Measurements from ENCODE around the gene GRAMD2A. TPM values are rescaled to one million over a fixed set of nuclear protein-coding genes. Genes with fewer than 3 reads are reported as not detected.

The GRAMD2A gene
- total and polyA plus RNA-seq, 11 donors, result 0.03 to 0.45 TPM; not detected in 9

DNA sequence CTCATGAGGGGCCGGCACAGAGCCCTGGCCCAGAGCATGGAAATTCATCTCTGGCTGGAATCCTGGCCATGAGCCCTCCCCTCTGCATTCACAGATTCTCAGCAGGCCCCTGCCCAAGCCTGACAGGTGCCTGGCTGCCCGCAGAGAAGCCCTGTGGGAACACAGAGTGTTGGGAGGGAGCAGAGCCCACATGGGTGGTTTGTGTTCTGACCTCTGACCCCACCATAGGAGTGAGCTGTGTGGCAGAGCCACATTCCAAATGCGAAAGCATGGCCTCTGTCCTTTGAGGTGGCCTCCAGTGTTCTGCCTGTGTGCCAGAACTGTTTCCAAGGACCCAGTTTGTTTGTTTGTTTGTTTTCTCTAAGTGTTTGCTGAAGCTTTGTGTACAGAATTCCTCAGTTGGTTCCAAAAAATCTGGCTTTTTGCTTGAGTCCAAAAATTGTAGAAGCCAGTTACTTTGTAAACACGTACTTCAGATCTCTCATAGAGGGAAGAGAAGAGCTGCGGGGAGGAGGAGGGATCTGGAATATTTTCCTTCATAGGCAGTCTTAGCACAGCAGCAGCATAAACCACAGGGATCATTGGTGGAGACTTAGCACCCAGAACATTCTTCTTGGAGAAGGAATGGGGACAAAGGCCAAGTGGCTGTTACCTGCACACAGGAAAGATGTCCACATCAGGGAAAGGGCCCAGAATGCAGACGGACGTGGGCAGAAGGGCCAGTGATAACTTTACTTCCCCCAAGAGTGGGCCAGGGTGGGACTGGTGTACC lies 36.0 kb downstream of the GRAMD2A start:
- ATAC-seq, result no peak
- intact Hi-C loops (cut with DNase I), result no loop called here
- Histone ChIP-seq H3K9me3 (no peaks in the 10 kb centered on the region), H3K27ac (no peak overlapping the region), H3K27me3 (no peaks in the 10 kb centered on the region), H3K4me3 (no peak overlapping the region), H3K4me1 (no peaks in the 10 kb centered on the region), H3K36me3 (no peaks in the 10 kb centered on the region)
- WGBS, 4 donors, result 86 to 90% (median 89%) methylated on average over 7 of the region's 7 CpGs
- TF ChIP-seq, protein P1, sequence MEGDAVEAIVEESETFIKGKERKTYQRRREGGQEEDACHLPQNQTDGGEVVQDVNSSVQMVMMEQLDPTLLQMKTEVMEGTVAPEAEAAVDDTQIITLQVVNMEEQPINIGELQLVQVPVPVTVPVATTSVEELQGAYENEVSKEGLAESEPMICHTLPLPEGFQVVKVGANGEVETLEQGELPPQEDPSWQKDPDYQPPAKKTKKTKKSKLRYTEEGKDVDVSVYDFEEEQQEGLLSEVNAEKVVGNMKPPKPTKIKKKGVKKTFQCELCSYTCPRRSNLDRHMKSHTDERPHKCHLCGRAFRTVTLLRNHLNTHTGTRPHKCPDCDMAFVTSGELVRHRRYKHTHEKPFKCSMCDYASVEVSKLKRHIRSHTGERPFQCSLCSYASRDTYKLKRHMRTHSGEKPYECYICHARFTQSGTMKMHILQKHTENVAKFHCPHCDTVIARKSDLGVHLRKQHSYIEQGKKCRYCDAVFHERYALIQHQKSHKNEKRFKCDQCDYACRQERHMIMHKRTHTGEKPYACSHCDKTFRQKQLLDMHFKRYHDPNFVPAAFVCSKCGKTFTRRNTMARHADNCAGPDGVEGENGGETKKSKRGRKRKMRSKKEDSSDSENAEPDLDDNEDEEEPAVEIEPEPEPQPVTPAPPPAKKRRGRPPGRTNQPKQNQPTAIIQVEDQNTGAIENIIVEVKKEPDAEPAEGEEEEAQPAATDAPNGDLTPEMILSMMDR (IDR thresholded peaks at IDR 0.05), result no peak
- TF ChIP-seq POLR2A (IDR thresholded peaks at IDR 0.05), result no peak
- DNase-seq, result no peak

DNA sequence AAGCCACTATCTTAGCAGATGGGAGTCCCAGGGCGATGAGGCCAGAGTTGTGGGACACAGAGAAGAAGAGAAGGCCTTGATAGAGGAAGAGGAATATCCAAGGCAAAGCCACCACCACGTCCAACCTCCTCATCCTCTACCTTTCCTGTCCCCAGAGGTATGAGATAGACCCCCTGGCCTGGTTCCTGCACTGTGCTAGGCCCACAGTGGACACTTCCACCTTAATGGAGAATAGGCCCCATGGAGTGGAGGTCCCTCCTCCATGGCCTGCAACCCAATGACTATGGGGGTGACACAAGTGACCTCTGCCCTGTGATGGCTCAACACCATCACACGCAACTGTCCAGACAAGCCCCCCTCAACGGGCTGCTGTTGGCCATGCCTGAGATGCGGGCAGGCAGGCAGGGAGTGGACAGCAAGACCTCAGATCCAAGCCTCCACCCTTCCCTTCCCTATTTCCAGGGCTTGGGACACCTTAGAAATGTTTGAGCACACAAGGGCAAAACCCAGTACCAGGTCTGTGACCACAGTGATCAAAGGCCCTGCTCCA lies 36.8 kb downstream of the GRAMD2A start:
- Histone ChIP-seq H3K36me3 (no peaks in the 10 kb centered on the region), H3K4me1 (peaks cover 0 to 7% (median 0%) of the 10 kb centered on the region in 12 donors), H3K27ac (no peak overlapping the region), H3K27me3 (no peaks in the 10 kb centered on the region), H3K4me3 (no peak overlapping the region), H3K9me3 (no peaks in the 10 kb centered on the region)
- WGBS, 4 donors, result 90 to 95% (median 91%) methylated on average over 4 to 5 of the region's 5 CpGs
- no peak for DNase-seq
- intact Hi-C loops (cut with DNase I), result no loop called here
- TF ChIP-seq, protein P1 (IDR thresholded peaks at IDR 0.05), result no peak
- no peak for TF ChIP-seq POLR2A (IDR thresholded peaks at IDR 0.05)
- ATAC-seq, result no peak

DNA sequence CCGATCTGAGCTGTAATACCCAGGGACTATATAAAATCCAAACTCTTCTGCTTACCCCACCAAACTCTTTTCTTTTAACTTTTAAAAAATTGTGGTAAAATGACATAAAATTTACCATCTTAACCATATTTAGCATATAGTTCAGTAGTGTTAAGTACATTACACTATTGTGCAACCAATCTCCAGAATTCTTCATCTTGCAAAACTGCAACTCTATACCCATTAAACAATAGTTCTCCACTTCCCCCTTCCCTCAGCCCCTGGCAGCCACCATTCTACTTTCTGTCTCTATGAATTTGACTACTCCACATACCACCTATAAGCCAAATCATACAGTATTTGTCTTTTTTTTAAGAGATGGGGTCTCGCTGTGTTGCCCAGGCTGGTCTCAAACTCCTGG lies 40.7 kb downstream of the GRAMD2A start:
- no peak overlapping the region for H3K27ac ChIP-seq
- ATAC-seq, result no peak
- no peaks in the 10 kb centered on the region for H3K9me3 ChIP-seq
- no peak overlapping the region for H3K4me3 ChIP-seq
- DNase-seq, result no peak
- H3K4me1 ChIP-seq, result peaks cover 0 to 16% (median 2%) of the 10 kb centered on the region in 12 donors
- WGBS, 4 donors, result 91 to 96% (median 93%) methylated on average over 2 of the region's 2 CpGs
- TF ChIP-seq, protein P1 (IDR thresholded peaks at IDR 0.05), result no peak
- no peak for TF ChIP-seq POLR2A (IDR thresholded peaks at IDR 0.05)
- H3K36me3 ChIP-seq, result no peaks in the 10 kb centered on the region
- intact Hi-C loops (cut with DNase I), result loop anchor here in 9 of 10 donors (2.0 to 10.0 kb wide), 12 partner anchors 122 to 415 kb away; no protein-coding TSS in a partner anchor
- H3K27me3 ChIP-seq, result no peaks in the 10 kb centered on the region
